HCT116 (cell line): ENCODE results near the gene HECW1.

Experiments
- CTCF ChIP-seq, 3 experiments: fragments of 200-600 bp in 1 of 3; sonication (generic) in 1 of 3; IDR thresholded peaks in 2 of 3; conservative IDR thresholded peaks in 1 of 3; 2 replicates each; pipeline ENCODE4 v1.5.1; 2012 to 2017; ENCODE audit warnings: low read depth in 2 of 3, low read length in 2 of 3, antibody characterized with exemption in 1 of 3, borderline replicate concordance in 1 of 3, control low read depth in 1 of 3, mild to moderate bottlenecking in 1 of 3, mixed read lengths in 1 of 3, mixed run types in 1 of 3, moderate library complexity in 1 of 3; ENCODE audit not compliant: insufficient read depth in 1 of 3
- EGR1 ChIP-seq: IDR thresholded peaks from 2 replicates; pipeline ENCODE4 v1.6.1; 2012; ENCODE audit warnings: low read depth
- POLR2A ChIP-seq: IDR thresholded peaks from 2 replicates; pipeline ENCODE4 v1.7.0; 2011; ENCODE audit warnings: borderline replicate concordance; ENCODE audit not compliant: insufficient read depth, insufficient read length; ENCODE audit errors: extremely low read depth
- POLR2AphosphoS5 ChIP-seq: IDR thresholded peaks from 2 replicates; pipeline ENCODE4 v1.6.1; 2011; ENCODE audit warnings: mild to moderate bottlenecking, low read depth, low read length, moderate library complexity
- ZFX ChIP-seq: fragments of 450-650 bp; IDR thresholded peaks from 2 replicates; pipeline ENCODE4 v1.6.1; 2017

- TF ChIP-seq POLR2A (no peak), CTCF (IDR thresholded peaks at IDR 0.05 in 2 of 3, conservative IDR thresholded peaks at IDR 0.05 in 1 of 3; ENCODE audit: borderline replicate concordance in 1 of 3, insufficient read depth in 1 of 3, low read depth in 2 of 3, low read length in 2 of 3) (no peak), ZFX (no peak), POLR2AphosphoS5 (no peak), EGR1 (no peak)
Measured at GRCh38 chr7:43244232-43244631, 131.8 kb downstream of the HECW1 start.
